ENCODE results near the gene KRTAP9-9.

GRCh38 chr17:41251261-41251660 is 3.9 kb upstream of the KRTAP9-9 start:
- TF ChIP-seq CTCF (IDR thresholded peaks at IDR 0.05) (no peak), POLR2A (IDR thresholded peaks at IDR 0.05) (no peak)

Data from adrenal gland (tissue), 5 donors.